Mesodermal cell (in vitro differentiated cells): ENCODE measurements around the gene KCNK4.
"Not testable (repeated sequence)": the region's sequence is repeated elsewhere in the genome, so short reads cannot be mapped to it uniquely, and the experiment has no call there.

Source experiments
- H3K27ac ChIP-seq: 2 replicates; pipeline ENCODE4 v1.7.0; 2013; ENCODE audit warnings: mild to moderate bottlenecking, low read depth, low read length, moderate library complexity; ENCODE audit not compliant: severe bottlenecking
- H3K36me3 ChIP-seq: 2 replicates; pipeline ENCODE4 v1.7.1; 2013; ENCODE audit warnings: mild to moderate bottlenecking, low read length, moderate library complexity; ENCODE audit not compliant: control insufficient read depth, insufficient read depth
- H3K4me1 ChIP-seq: one replicate; pipeline ENCODE4 v1.7.1; 2013; ENCODE audit warnings: mild to moderate bottlenecking, low read length; ENCODE audit not compliant: insufficient read depth, control insufficient read depth, poor library complexity, severe bottlenecking
- H3K4me3 ChIP-seq: 2 replicates; pipeline ENCODE4 v1.7.0; 2013; ENCODE audit warnings: low read length, control low read depth, mild to moderate bottlenecking; ENCODE audit not compliant: insufficient read depth, poor library complexity, severe bottlenecking; ENCODE audit errors: extremely low read depth
- H3K9me3 ChIP-seq: 2 replicates; pipeline ENCODE4 v1.7.1; 2013; ENCODE audit warnings: mild to moderate bottlenecking, low read length, moderate library complexity; ENCODE audit not compliant: control insufficient read depth
- WGBS, 2 experiments: methylation state at CpG; one replicate each; pipeline ENCODE4 v1.1.5; 2013; ENCODE audit warnings: missing lambda C conversion rate in 2 of 2; ENCODE audit not compliant: insufficient coverage in 2 of 2; 5-methylcytosine and 5-hydroxymethylcytosine counted together

KCNK4 gene

DNA sequence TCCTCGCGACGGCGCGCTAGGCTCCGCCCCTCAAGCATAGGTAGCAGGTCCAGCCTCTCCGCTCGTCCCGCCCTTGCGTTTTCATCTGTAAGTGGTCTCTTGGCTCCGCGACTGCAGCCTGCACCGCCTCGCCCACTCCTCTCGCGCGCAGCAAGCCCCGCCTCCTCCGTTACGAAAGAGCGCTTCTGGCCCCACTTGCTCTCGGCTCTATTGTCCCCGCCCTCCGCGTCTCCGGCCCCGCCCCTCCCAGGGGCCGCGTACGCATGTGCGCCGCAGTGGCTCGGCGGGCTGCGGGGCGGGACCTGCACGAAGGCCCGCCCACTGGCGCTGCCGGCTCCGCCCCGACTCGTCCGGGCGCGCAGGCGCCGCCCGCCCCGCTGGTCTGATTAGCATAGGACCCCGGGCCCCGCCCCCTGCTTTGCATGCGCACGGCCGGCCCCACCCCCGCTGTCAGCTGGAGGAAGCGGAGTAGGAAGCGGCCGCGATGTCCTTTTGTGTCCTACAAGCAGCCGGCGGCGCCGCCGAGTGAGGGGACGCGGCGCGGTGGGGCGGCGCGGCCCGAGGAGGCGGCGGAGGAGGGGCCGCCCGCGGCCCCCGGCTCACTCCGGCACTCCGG lies 14.1 kb downstream of the KCNK4 start, which contains the start of gene ESRRA:
TSS of gene ESRRA (plus strand) at position 450 of the 616 bp plus-strand sequence. CDS start 1,656 bp downstream, outside the sequence.
- Histone ChIP-seq H3K27ac (peak within 1 kb of the TSS; percentile 91), H3K36me3 (peaks cover 4% of the 10 kb centered on the region), H3K4me1 (peaks cover 15% of the 10 kb centered on the region), H3K9me3 (no peaks in the 10 kb centered on the region), H3K4me3 (peak within 1 kb of the TSS; percentile 68)
- WGBS, 2 experiments, result 0 to 1% methylated on average over 42 to 72 of the region's 81 CpGs

GRCh38 chr11:64305691-64306562 lies 14.8 kb downstream of the KCNK4 start:
- H3K27ac ChIP-seq, result peak overlapping the region; percentile 66
- no peaks in the 10 kb centered on the region for H3K9me3 ChIP-seq
- peaks cover 7% of the 10 kb centered on the region for H3K36me3 ChIP-seq
- H3K4me1 ChIP-seq, result peaks cover 13% of the 10 kb centered on the region
- WGBS, 2 experiments, result 1 to 2% methylated on average over 38 to 56 of the region's 71 CpGs
- H3K4me3 ChIP-seq, result peak overlapping the region; percentile 68

- peak overlapping the region; percentile 66 for H3K27ac ChIP-seq
- H3K9me3 ChIP-seq, result no peaks in the 10 kb centered on the region
- peaks cover 13% of the 10 kb centered on the region for H3K4me1 ChIP-seq
- WGBS, 2 experiments, result 18 to 32% methylated on average over 8 to 9 of the region's 9 CpGs
- peaks cover 11% of the 10 kb centered on the region for H3K36me3 ChIP-seq
- peak overlapping the region; percentile 68 for H3K4me3 ChIP-seq
Observed at GRCh38 chr11:64306563-64306875, 15.4 kb downstream of the KCNK4 start.

- Histone ChIP-seq H3K27ac (no peak overlapping the region), H3K4me1 (peaks cover 13% of the 10 kb centered on the region), H3K36me3 (peaks cover 11% of the 10 kb centered on the region), H3K4me3 (peak overlapping the region; percentile 68), H3K9me3 (no peaks in the 10 kb centered on the region)
- WGBS, 2 experiments, result 84 to 89% methylated on average over 11 to 12 of the region's 15 CpGs
Observed at GRCh38 chr11:64306876-64307622, 15.9 kb downstream of the KCNK4 start.

- peaks cover 13% of the 10 kb centered on the region for H3K4me1 ChIP-seq
- not testable (repeated sequence) for H3K27ac ChIP-seq, H3K9me3 ChIP-seq, H3K4me3 ChIP-seq
- 74 to 100% methylated on average over 4 to 5 of the region's 5 CpGs for WGBS, 2 experiments
- peaks cover 11% of the 10 kb centered on the region for H3K36me3 ChIP-seq
Observed at GRCh38 chr11:64307795-64308194, 16.7 kb downstream of the KCNK4 start.

DNA sequence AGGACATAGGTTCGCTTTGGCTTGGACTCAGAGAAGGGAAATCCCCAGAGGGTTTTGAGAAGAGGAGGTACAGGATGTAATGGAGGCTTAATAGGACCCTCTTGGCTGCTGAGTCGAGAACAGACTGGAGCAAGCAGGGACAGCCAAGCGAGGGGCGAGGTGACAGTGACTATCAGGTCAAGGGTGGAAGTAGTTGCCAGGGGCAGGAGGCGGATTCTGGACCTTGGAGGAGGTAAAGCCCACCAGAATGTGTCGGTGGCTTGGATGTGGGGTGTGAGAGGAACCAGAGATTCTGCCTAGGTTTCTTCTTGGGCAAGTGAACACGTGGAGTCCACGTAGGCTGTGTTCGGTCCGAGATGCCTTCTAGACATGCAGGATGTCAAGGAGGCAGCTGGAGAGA lies 21.8 kb downstream of the KCNK4 start:
- WGBS, 2 experiments, result 98 to 99% methylated on average over 9 to 10 of the region's 10 CpGs
- Histone ChIP-seq H3K4me1 (no peaks in the 10 kb centered on the region), H3K36me3 (peaks cover 28% of the 10 kb centered on the region), H3K4me3 (no peak overlapping the region), H3K27ac (no peak overlapping the region), H3K9me3 (no peaks in the 10 kb centered on the region)

- Histone ChIP-seq H3K9me3 (no peaks in the 10 kb centered on the region), H3K27ac (no peak overlapping the region), H3K4me3 (no peak overlapping the region), H3K4me1 (no peaks in the 10 kb centered on the region), H3K36me3 (peaks cover 28% of the 10 kb centered on the region)
- 91 to 95% methylated on average over 4 to 13 of the region's 18 CpGs for WGBS, 2 experiments
Observed at GRCh38 chr11:64313491-64314145, 22.5 kb downstream of the KCNK4 start.

- Histone ChIP-seq H3K36me3 (peaks cover 29% of the 10 kb centered on the region), H3K27ac (no peak overlapping the region), H3K4me1 (peaks cover 4% of the 10 kb centered on the region), H3K9me3 (no peaks in the 10 kb centered on the region), H3K4me3 (no peak overlapping the region)
- WGBS, 2 experiments, result 88 to 96% methylated on average over 9 to 17 of the region's 19 CpGs
Observed at GRCh38 chr11:64314146-64314804, 23.2 kb downstream of the KCNK4 start.

- peaks cover 8% of the 10 kb centered on the region for H3K4me1 ChIP-seq
- peaks cover 35% of the 10 kb centered on the region for H3K36me3 ChIP-seq
- no peaks in the 10 kb centered on the region for H3K9me3 ChIP-seq
- 90 to 94% methylated on average over 21 to 23 of the region's 24 CpGs for WGBS, 2 experiments
- no peak overlapping the region for H3K4me3 ChIP-seq
- no peak overlapping the region for H3K27ac ChIP-seq
Observed at GRCh38 chr11:64314805-64315561, 23.9 kb downstream of the KCNK4 start.
